Neuronal stem cell (in vitro differentiated cells): ENCODE measurements around the gene PHLDA1.
"Not testable (repeated sequence)": the region's sequence is repeated elsewhere in the genome, so short reads cannot be mapped to it uniquely, and the experiment has no call there.

ENCODE experiments used
- DNase-seq: peaks from one replicate; pipeline ENCODE4 v3.0.0-alpha.2; 2013; ENCODE audit warnings: low spot score
- H2AFZ ChIP-seq: one replicate; pipeline ENCODE4 v1.6.1; 2013; ENCODE audit warnings: mild to moderate bottlenecking, low read length, inconsistent platforms
- H2AK5ac ChIP-seq: 2 replicates; pipeline ENCODE4 v1.6.1; 2013; ENCODE audit warnings: low read depth, mild to moderate bottlenecking, inconsistent platforms, low read length, moderate library complexity, mixed read lengths
- H2BK120ac ChIP-seq: 2 replicates; pipeline ENCODE4 v1.6.1; 2013; ENCODE audit warnings: low read depth, mild to moderate bottlenecking, inconsistent platforms, low read length, moderate library complexity, mixed read lengths
- H2BK12ac ChIP-seq: one replicate; pipeline ENCODE4 v1.6.1; 2013; ENCODE audit warnings: low read length, inconsistent platforms
- H2BK15ac ChIP-seq: 2 replicates; pipeline ENCODE4 v1.6.1; 2013; ENCODE audit warnings: mild to moderate bottlenecking, low read length, inconsistent platforms, mixed read lengths
- H2BK5ac ChIP-seq: one replicate; pipeline ENCODE4 v1.6.1; 2013; ENCODE audit warnings: inconsistent platforms, mild to moderate bottlenecking, low read length, moderate library complexity
- H3K14ac ChIP-seq: one replicate; pipeline ENCODE4 v1.6.1; 2013; ENCODE audit warnings: low read length, inconsistent platforms
- H3K18ac ChIP-seq: 2 replicates; pipeline ENCODE4 v1.6.1; 2013; ENCODE audit warnings: low read length, inconsistent platforms
- H3K23ac ChIP-seq: 2 replicates; pipeline ENCODE4 v1.6.1; 2013; ENCODE audit warnings: low read depth, mild to moderate bottlenecking, mixed read lengths, low read length, inconsistent platforms; ENCODE audit not compliant: poor library complexity
- H3K27ac ChIP-seq: replicated peaks from 3 replicates; pipeline ENCODE4 v1.5.1; 2013; ENCODE audit warnings: low read length, inconsistent platforms
- H3K27me3 ChIP-seq, 3 experiments: 2 replicates each; pipeline ENCODE4 v1.6.1; 2013; ENCODE audit warnings: low read length in 3 of 3, mild to moderate bottlenecking in 2 of 3, inconsistent platforms in 1 of 3, low read depth in 1 of 3, mixed read lengths in 1 of 3, moderate library complexity in 1 of 3; ENCODE audit not compliant: control insufficient read depth in 3 of 3, insufficient read depth in 3 of 3
- H3K36me3 ChIP-seq, 2 donors: replicated peaks in 1 of 2; 2 replicates each; pipeline ENCODE4 v1.6.1; 2013; ENCODE audit warnings: low read length in 2 of 2; ENCODE audit not compliant: control insufficient read depth in 2 of 2, insufficient read depth in 2 of 2
- H3K4ac ChIP-seq: 2 replicates; pipeline ENCODE4 v1.6.1; 2013; ENCODE audit warnings: inconsistent platforms, mild to moderate bottlenecking, low read length, moderate library complexity
- H3K4me1 ChIP-seq, 2 donors: 1 replicate in 1 of 2; 2 replicates in 1 of 2; pipeline ENCODE4 v1.6.1; 2013; ENCODE audit warnings: low read length in 2 of 2, low read depth in 1 of 2; ENCODE audit not compliant: control insufficient read depth in 2 of 2, insufficient read depth in 1 of 2
- H3K4me2 ChIP-seq: one replicate; pipeline ENCODE4 v1.6.1; 2013; ENCODE audit warnings: mild to moderate bottlenecking, low read length, inconsistent platforms; ENCODE audit not compliant: insufficient read depth, poor library complexity, severe bottlenecking
- H3K4me3 ChIP-seq, 2 donors: 2 replicates each; pipeline ENCODE4 v1.5.1; 2013; ENCODE audit warnings: low read length in 2 of 2, mild to moderate bottlenecking in 2 of 2, inconsistent platforms in 1 of 2, moderate library complexity in 1 of 2
- H3K79me1 ChIP-seq: one replicate; pipeline ENCODE4 v1.6.1; 2013; ENCODE audit warnings: low read depth, mild to moderate bottlenecking, inconsistent platforms, low read length, moderate library complexity
- H3K9ac ChIP-seq: one replicate; pipeline ENCODE4 v1.6.1; 2013; ENCODE audit warnings: mild to moderate bottlenecking, low read depth, low read length, inconsistent platforms; ENCODE audit not compliant: poor library complexity
- H3K9me3 ChIP-seq, 2 donors: replicated peaks in 1 of 2; 2 replicates each; pipeline versions ENCODE3 to v1.6.1; 2013; ENCODE audit warnings: low read length in 2 of 2, mild to moderate bottlenecking in 2 of 2, inconsistent platforms in 1 of 2, low read depth in 1 of 2, mixed read lengths in 1 of 2, moderate library complexity in 1 of 2; ENCODE audit not compliant: control insufficient read depth in 2 of 2, insufficient read depth in 1 of 2
- H4K8ac ChIP-seq: one replicate; pipeline ENCODE4 v1.6.1; 2013; ENCODE audit warnings: low read depth, mild to moderate bottlenecking, inconsistent platforms, low read length, moderate library complexity
- H4K91ac ChIP-seq: one replicate; pipeline ENCODE4 v1.6.1; 2013; ENCODE audit warnings: low read length, low read depth, mild to moderate bottlenecking, inconsistent platforms; ENCODE audit not compliant: poor library complexity
- WGBS, 2 donors: extraction: QIAGEN DNeasy Blood & Tissue Kit; methylation state at CpG; one replicate each; pipeline ENCODE4 v1.1.7; 2013; ENCODE audit warnings: missing lambda C conversion rate in 2 of 2, mixed read lengths in 1 of 2; ENCODE audit not compliant: insufficient read length in 2 of 2, insufficient replicate concordance in 1 of 2; ENCODE audit errors: extremely low coverage in 2 of 2; 5-methylcytosine and 5-hydroxymethylcytosine counted together

PHLDA1 gene

DNA sequence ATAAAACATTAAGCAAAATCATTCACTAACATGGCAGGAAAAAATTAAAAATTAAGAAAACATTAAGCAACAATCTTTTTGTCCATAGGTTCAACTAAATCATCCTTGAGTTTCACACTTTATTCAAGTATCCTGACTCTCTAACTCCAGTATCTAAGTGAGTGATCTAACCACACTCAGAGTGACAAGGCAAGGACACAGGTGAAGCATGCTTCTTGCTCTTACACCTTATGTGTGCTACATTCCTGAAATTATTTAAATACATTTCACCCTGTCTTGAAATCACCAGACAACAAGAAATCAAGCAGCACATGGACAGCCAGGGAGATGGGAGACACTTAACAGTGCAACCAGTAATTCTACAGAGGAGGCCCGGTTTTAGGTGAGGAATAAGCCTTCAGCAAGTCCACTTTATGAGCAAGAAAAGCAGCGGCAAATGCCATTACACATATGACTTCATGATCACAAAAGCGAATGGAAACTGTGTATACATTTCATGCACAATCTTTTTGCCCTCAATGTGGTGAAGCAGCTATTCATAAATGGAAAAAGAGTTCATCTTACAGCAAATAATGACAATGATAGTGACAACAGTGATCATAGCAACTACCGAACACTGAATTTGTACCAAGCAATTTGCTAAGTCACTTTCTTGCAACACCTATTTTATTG lies 37.4 kb downstream of the PHLDA1 start:
- H2AK5ac ChIP-seq = no peak overlapping the region

GRCh38 chr12:75991753-75992152 lies 39.8 kb downstream of the PHLDA1 start:
- WGBS, 2 donors = no CpG with 5 or more reads among the region's 5 CpGs
- H3K27ac ChIP-seq = no peak overlapping the region
- H3K4me2 ChIP-seq = no peak overlapping the region

More for the DNA sequence above, 37.4 kb downstream of the PHLDA1 start:
- Histone ChIP-seq H3K27me3 (no peaks in the 10 kb centered on the region), H3K36me3 (no peaks in the 10 kb centered on the region), H2AFZ (no peak overlapping the region), H2BK5ac (no peak overlapping the region), H3K4me3 (no peak overlapping the region), H2BK15ac (no peak overlapping the region), H3K27ac (no peak overlapping the region), H4K91ac (no peak overlapping the region), H4K8ac (no peak overlapping the region), H3K23ac (no peak overlapping the region), H3K9ac (no peak overlapping the region), H3K18ac (no peak overlapping the region), H3K4ac (no peak overlapping the region), H3K14ac (no peak overlapping the region), H3K9me3 (no peaks in the 10 kb centered on the region), H2BK120ac (no peak overlapping the region), H3K4me1 (peaks cover 0 to 1% of the 10 kb centered on the region in 2 donors), H3K79me1 (no peaks in the 10 kb centered on the region), H2BK12ac (no peak overlapping the region), H3K4me2 (no peak overlapping the region)
- no peak for DNase-seq
- no CpG with 5 or more reads among the region's 4 CpGs for WGBS, 2 donors

DNA sequence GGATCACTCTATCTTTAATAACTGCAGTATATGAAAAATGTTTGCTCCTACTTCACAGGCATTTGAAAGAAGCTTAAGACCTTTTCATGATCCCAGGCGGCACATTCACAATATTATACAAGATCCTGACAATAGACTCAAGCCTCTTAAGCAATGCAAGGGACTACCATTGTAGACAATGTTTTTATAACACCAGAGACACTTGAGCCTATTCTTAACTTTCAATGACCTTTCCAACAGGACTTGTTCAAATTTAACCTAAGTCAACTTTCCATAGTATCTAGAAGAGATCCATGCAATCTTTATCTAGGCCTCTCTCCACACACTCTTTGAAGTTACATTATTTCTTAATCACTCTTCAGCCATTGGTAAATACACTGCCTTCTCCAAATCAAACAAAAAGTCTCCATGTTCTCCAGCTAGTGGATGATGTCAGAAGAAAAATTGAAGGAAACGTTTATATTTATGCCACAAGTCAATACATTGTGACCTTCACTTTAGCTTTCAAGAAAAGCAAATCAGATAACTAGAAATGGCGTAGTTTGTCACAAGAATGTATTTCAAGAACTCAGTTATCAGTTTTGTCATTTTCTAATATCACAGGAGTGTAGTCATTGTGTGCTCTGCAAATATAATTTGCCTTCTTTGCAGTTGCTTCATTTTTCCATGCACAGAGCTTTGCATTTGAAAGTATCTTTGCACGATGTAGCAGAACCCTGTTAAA lies 41.2 kb downstream of the PHLDA1 start:
- Histone ChIP-seq H3K4me2 (no peak overlapping the region), H3K4me1 (peaks cover 1 to 2% of the 10 kb centered on the region in 2 donors), H3K27me3 (no peaks in the 10 kb centered on the region), H2AFZ (no peak overlapping the region), H3K79me1 (no peaks in the 10 kb centered on the region), H2BK12ac (no peak overlapping the region), H3K18ac (no peak overlapping the region), H3K27ac (no peak overlapping the region), H3K9ac (no peak overlapping the region), H3K9me3 (no peaks in the 10 kb centered on the region), H4K91ac (no peak overlapping the region), H3K4ac (no peak overlapping the region), H2BK5ac (no peak overlapping the region), H2BK15ac (no peak overlapping the region), H4K8ac (no peak overlapping the region), H3K14ac (no peak overlapping the region), H2BK120ac (no peak overlapping the region), H3K23ac (no peak overlapping the region), H2AK5ac (no peak overlapping the region), H3K36me3 (no peaks in the 10 kb centered on the region), H3K4me3 (no peak overlapping the region)
- no CpG with 5 or more reads among the region's 4 CpGs for WGBS, 2 donors
- DNase-seq = no peak

More at GRCh38 chr12:75991753-75992152, 39.8 kb downstream of the PHLDA1 start:
- Histone ChIP-seq H3K79me1 (no peaks in the 10 kb centered on the region), H4K8ac (no peak overlapping the region), H3K9ac (no peak overlapping the region), H2BK15ac (no peak overlapping the region), H3K9me3 (no peaks in the 10 kb centered on the region), H3K23ac (no peak overlapping the region), H3K27me3 (no peaks in the 10 kb centered on the region), H2AK5ac (no peak overlapping the region), H3K18ac (no peak overlapping the region), H3K4me1 (peaks cover under 1 to 1% of the 10 kb centered on the region in 2 donors), H2BK12ac (no peak overlapping the region), H3K36me3 (no peaks in the 10 kb centered on the region), H2BK120ac (no peak overlapping the region), H3K4ac (no peak overlapping the region), H4K91ac (no peak overlapping the region), H3K4me3 (no peak overlapping the region), H2BK5ac (no peak overlapping the region), H3K14ac (no peak overlapping the region), H2AFZ (no peak overlapping the region)
- DNase-seq = no peak

DNA sequence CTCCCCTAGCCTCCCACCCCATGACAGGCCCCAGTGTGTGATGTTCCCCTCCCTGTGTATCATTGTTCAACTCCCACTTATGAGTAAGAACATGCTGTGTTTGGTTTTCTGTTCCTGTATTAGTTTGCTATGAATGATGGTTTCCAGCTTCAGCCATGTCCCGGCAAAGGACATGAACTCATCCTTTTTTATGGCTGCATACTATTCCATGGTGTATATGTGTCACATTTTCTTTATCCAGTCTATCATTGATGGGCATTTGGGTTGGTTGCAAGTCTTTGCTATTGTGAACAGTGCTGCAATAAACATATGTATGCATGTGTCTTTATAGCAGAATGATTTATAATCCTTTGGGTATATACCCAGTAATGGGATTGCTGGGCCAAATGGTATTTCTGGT lies 43.9 kb downstream of the PHLDA1 start:
- H3K27ac ChIP-seq, DNase-seq, H3K27me3 ChIP-seq: not testable (repeated sequence)

More for the DNA sequence above, 43.9 kb downstream of the PHLDA1 start:
- H3K9ac ChIP-seq, H3K18ac ChIP-seq, H4K8ac ChIP-seq, H3K14ac ChIP-seq, H2BK15ac ChIP-seq, H2BK120ac ChIP-seq, H3K79me1 ChIP-seq, H2AFZ ChIP-seq, H3K4me3 ChIP-seq, H2AK5ac ChIP-seq, H3K4me2 ChIP-seq, H3K4ac ChIP-seq, H2BK5ac ChIP-seq, H3K4me1 ChIP-seq, H2BK12ac ChIP-seq, H3K9me3 ChIP-seq, H3K23ac ChIP-seq, H4K91ac ChIP-seq, H3K36me3 ChIP-seq: not testable (repeated sequence)
- WGBS, 2 donors = no CpG with 5 or more reads among the region's 1 CpG
